Measurements from ENCODE around the gene ZPR1.
"Not testable (repeated sequence)": the region's sequence is repeated elsewhere in the genome, so short reads cannot be mapped to it uniquely, and the experiment has no call there.

ZPR1 gene, protein sequence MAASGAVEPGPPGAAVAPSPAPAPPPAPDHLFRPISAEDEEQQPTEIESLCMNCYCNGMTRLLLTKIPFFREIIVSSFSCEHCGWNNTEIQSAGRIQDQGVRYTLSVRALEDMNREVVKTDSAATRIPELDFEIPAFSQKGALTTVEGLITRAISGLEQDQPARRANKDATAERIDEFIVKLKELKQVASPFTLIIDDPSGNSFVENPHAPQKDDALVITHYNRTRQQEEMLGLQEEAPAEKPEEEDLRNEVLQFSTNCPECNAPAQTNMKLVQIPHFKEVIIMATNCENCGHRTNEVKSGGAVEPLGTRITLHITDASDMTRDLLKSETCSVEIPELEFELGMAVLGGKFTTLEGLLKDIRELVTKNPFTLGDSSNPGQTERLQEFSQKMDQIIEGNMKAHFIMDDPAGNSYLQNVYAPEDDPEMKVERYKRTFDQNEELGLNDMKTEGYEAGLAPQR

DNA sequence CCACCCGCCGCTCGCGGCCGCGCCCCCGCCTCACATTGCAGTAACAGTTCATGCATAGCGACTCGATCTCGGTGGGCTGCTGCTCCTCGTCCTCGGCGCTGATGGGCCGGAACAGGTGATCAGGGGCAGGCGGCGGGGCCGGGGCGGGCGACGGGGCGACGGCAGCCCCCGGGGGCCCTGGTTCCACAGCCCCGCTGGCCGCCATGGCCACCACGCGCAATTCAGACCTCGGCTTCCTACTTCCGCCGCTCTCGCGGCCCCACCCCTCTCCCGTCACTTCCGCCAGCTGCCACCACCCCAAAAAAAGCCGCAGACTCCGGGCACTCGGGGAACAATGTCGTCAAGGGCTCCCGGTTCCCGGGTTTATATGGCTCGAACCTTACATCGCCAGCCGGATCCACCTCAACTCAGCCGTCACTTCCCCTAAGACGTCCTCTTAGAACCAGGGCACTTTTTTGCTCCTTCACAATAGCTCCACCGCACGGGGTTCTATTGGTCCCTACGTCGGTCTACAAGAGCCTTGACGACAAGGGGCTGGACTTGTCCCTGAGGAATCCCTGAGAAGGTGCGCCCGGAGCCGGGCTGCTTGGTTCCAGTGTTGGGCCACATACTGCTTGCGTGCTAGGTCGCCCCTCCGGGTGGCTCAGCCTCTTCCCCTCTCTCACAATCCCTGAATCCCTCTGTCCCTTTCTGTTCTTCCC, at the start of gene ZPR1:
ZPR1 (minus strand) TSS at position 238 of the 701 bp plus-strand sequence; CDS start at position 205, 33 bp downstream.
- DNase-seq, result peak; percentile 95

DNA sequence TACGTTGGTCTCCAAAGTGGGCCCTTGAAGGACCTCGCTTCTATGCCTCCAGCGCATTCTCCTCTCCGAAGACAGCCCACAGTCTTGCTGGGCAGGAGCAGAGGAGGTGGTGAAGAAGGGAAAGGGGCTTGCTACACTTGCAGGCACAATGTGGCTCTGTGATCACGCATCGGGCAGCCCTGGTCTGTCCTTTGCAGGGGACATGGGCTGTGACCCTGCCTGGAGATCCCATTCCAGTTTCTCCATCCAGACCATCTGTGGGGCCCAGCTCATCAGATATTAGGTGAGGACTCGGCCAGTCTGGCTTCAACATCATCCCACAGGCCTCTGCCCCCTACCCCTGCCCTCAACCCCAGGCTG, 48.8 kb upstream of the ZPR1 start:
- no peak for DNase-seq

DNA sequence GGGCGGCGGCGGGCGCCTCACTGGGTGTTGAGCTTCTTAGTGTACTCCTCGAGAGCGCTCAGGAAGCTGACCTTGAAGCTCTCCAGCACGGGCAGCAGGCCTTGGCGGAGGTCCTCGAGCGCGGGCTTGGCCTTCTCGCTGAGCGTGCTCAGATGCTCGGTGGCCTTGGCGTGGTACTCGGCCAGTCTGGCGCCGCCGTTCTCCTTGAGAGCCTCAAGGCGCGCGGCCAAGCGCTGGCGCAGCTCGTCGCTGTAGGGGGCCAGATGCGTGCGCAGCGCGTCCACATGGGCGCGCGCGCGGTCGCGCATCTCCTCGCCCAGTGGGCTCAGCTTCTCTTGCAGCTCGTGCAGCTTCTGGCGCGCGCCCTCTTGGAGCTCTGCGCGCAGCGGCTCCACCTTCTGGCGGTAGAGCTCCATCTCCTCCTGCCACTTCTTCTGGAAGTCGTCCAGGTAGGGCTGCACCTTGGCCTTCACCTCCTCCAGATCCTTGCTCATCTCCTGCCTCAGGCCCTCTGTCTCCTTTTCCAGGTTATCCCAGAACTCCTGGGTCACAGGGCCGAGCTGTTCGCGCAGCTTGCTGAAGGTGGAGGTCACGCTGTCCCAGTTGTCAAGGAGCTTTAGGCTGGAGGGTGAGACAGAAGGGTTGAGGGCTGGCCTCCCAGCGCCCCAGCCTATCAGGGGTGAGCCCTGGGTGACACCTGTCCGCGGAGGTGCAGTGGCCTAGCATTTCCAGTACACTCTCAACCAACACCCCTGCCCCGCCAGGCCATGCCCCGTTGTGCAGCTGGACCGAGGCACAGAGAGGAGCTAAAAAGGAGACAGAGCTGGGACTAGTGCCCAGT, 48.2 kb upstream of the ZPR1 start:
- peak; percentile 96 for DNase-seq

DNA sequence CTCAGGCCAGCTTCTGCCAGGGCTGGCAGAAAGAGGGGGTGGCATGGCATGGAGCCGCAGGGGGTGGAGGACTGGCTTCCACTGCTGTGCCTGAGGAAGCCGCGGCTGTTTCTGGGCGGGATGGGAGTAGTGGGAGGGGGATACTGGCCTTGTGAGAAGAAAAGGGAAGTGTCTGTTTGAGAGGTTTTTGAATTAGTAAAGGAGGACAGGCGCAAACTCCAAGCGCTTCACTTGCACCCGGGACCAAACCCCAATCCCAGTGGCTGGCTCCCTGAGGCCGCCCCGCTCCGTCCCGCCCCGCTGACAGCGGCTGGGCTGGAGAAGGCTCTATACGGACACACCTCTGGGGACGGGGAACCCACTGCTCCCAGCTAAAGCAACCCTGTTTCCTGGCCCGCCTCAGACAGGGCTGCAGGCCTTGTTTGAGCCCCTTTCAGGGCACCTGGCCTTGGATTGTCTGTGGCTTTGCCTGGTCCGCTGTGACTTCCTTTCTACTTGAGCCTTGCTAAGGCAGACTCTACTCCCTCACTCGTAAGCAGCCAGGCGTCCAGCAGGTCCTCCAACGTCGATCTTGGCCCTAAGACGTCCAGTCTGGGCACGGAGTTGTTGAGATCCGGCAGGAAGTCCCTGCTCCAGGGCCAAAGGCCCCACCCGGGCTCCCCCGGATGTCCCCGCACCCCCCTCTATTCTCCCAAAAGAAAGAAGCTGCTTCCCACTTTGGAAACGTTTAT, 47.4 kb upstream of the ZPR1 start:
- DNase-seq, result peak; percentile 35

DNA sequence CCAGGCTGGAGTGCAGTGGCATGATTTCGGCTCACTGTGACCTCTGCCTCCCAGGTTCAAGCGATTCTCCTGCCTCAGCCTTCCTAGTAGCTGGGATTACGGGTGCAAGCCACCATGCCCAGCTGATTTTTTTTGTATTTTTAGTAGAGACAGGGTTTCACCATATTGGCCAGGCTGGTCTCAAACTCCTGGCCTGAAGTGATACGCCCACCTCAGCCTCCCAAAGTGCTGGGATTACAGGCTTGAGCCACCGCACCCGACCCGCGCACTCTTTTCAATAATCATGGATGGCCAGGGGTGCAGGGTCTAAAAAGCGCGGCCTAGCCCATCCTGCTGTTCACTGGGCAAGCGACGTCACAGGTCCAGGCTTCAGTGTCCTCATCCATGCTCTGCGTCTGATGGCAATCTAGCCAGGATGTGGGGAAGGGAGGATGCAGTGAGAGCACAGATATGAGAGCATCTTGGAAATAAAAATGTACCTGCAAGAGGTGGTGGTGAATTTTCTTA, 46.8 kb upstream of the ZPR1 start:
- not testable (repeated sequence) for DNase-seq

DNA sequence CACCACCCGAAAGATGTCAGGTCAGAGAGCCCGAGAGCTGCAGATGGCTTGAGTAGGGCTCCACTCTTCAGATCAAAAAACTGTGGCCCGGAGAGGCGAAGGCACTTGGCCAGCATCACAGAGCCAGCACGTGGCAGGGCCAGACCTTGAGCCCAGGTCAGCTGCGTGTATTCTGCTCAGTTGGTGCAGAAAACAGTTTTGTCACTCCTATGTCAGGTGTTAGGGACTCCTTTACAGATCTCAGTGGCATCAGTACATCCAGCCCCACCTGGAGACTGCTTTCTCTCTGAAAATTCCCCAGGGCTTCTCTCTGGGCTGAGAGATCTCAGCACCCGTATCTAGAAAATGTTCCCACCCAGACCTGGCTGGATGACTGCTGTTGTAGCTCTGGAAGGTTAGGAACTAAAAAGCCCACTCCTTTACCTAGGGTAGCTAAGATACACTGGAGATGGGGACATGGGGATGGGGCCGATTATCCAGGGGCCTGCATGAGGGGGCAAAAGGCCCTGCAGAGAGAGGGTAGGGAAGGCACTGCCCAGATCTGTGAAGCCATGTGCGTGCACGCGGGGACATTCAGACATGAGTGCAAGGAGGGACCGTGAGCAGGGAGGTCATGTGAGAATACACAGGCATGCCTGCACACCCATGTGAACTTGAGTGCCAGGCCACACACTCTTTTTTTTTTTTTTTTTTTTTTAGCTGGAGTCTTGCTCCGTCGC, 46.2 kb upstream of the ZPR1 start:
- DNase-seq, result no peak

DNA sequence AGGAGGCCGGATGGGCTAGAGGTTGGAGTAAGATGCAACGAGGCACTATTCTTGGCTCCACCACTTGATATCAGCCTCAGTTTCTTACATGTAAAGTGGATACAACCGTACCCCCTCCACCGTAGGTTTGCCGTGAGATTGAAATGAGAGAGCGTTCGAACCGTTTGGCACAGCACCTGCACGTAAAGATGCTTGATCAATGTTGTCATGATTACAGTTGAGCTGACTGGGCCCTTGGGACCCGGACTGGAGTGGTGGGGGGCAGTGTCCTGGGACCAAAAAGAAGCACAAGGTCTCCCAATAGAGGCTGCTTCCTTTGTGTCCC, 45.6 kb upstream of the ZPR1 start:
- DNase-seq, result no peak

DNA sequence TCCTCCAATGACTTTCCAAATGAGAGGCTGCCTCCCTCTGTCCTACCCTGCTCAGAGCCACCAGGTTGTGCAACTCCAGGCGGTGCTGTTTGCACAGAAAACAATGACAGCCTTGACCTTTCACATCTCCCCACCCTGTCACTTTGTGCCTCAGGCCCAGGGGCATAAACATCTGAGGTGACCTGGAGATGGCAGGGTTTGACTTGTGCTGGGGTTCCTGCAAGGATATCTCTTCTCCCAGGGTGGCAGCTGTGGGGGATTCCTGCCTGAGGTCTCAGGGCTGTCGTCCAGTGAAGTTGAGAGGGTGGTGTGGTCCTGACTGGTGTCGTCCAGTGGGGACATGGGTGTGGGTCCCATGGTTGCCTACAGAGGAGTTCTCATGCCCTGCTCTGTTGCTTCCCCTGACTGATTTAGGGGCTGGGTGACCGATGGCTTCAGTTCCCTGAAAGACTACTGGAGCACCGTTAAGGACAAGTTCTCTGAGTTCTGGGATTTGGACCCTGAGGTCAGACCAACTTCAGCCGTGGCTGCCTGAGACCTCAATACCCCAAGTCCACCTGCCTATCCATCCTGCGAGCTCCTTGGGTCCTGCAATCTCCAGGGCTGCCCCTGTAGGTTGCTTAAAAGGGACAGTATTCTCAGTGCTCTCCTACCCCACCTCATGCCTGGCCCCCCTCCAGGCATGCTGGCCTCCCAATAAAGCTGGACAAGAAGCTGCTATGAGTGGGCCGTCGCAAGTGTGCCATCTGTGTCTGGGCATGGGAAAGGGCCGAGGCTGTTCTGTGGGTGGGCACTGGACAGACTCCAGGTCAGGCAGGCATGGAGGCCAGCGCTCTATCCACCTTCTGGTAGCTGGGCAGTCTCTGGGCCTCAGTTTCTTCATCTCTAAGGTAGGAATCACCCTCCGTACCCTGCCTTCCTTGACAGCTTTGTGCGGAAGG, 44.8 kb upstream of the ZPR1 start:
- no peak for DNase-seq

DNA sequence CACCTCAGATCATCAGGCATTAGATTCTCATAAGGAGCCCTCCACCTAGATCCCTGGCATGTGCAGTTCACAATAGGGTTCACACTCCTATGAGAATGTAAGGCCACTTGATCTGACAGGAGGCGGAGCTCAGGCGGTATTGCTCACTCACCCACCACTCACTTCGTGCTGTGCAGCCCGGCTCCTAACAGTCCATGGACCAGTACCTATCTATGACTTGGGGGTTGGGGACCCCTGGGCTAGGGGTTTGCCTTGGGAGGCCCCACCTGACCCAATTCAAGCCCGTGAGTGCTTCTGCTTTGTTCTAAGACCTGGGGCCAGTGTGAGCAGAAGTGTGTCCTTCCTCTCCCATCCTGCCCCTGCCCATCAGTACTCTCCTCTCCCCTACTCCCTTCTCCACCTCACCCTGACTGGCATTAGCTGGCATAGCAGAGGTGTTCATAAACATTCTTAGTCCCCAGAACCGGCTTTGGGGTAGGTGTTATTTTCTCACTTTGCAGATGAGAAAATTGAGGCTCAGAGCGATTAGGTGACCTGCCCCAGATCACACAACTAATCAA, 44.0 kb upstream of the ZPR1 start:
- no peak for DNase-seq

DNA sequence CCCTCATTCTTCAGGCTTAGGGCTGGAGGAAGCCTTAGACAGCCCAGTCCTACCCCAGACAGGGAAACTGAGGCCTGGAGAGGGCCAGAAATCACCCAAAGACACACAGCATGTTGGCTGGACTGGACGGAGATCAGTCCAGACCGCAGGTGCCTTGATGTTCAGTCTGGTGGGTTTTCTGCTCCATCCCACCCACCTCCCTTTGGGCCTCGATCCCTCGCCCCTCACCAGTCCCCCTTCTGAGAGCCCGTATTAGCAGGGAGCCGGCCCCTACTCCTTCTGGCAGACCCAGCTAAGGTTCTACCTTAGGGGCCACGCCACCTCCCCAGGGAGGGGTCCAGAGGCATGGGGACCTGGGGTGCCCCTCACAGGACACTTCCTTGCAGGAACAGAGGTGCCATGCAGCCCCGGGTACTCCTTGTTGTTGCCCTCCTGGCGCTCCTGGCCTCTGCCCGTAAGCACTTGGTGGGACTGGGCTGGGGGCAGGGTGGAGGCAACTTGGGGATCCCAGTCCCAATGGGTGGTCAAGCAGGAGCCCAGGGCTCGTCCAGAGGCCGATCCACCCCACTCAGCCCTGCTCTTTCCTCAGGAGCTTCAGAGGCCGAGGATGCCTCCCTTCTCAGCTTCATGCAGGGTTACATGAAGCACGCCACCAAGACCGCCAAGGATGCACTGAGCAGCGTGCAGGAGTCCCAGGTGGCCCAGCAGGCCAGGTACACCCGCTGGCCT, 42.5 kb upstream of the ZPR1 start:
- DNase-seq, result no peak

DNA sequence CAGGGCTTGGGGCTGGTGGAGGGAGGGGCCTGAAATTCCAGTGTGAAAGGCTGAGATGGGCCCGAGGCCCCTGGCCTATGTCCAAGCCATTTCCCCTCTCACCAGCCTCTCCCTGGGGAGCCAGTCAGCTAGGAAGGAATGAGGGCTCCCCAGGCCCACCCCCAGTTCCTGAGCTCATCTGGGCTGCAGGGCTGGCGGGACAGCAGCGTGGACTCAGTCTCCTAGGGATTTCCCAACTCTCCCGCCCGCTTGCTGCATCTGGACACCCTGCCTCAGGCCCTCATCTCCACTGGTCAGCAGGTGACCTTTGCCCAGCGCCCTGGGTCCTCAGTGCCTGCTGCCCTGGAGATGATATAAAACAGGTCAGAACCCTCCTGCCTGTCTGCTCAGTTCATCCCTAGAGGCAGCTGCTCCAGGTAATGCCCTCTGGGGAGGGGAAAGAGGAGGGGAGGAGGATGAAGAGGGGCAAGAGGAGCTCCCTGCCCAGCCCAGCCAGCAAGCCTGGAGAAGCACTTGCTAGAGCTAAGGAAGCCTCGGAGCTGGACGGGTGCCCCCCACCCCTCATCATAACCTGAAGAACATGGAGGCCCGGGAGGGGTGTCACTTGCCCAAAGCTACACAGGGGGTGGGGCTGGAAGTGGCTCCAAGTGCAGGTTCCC, 41.8 kb upstream of the ZPR1 start, which contains the start of gene APOC3:
APOC3 (plus strand) TSS at position 383 of the 659 bp plus-strand sequence. CDS start 676 bp downstream, outside the sequence.
- DNase-seq, result no peak

DNA sequence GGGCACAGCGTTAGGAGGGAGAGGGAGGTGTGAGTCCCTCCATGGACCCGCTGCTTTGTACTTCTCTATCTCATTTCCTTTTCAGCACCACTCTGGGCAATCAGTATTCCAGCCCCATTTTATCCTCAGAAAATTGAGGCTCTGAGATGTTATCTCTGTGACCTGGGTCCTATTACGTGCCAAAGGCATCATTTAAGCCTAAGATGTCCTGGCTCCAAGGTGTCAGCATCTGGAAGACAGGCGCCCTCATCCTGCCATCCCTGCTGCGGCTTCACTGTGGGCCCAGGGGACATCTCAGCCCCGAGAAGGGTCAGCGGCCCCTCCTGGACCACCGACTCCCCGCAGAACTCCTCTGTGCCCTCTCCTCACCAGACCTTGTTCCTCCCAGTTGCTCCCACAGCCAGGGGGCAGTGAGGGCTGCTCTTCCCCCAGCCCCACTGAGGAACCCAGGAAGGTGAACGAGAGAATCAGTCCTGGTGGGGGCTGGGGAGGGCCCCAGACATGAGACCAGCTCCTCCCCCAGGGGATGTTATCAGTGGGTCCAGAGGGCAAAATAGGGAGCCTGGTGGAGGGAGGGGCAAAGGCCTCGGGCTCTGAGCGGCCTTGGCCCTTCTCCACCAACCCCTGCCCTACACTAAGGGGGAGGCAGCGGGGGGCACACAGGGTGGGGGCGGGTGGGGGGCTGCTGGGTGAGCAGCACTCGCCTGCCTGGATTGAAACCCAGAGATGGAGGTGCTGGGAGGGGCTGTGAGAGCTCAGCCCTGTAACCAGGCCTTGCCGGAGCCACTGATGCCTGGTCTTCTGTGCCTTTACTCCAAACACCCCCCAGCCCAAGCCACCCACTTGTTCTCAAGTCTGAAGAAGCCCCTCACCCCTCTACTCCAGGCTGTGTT, 41.1 kb upstream of the ZPR1 start:
- no peak for DNase-seq

DNA sequence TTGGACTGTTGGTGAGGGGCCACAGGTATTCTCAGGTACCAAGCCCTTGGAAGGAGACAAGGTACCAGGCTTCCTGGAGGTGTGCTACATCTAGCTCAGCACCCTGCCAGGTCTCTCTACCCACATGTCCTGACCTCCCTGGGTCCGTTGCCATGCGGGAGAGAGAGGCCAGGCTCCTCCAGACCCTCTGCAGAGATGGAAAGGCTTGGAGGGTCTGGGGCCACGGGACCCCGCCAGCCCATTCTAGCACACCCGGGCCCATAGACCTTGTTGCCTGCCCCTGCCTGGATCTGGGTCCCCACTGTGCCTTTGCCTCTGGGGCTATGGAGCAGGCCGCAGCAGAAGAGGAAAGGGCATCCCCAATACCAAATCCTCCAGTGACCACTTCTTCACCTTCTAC, 39.6 kb upstream of the ZPR1 start:
- no peak for DNase-seq

DNA sequence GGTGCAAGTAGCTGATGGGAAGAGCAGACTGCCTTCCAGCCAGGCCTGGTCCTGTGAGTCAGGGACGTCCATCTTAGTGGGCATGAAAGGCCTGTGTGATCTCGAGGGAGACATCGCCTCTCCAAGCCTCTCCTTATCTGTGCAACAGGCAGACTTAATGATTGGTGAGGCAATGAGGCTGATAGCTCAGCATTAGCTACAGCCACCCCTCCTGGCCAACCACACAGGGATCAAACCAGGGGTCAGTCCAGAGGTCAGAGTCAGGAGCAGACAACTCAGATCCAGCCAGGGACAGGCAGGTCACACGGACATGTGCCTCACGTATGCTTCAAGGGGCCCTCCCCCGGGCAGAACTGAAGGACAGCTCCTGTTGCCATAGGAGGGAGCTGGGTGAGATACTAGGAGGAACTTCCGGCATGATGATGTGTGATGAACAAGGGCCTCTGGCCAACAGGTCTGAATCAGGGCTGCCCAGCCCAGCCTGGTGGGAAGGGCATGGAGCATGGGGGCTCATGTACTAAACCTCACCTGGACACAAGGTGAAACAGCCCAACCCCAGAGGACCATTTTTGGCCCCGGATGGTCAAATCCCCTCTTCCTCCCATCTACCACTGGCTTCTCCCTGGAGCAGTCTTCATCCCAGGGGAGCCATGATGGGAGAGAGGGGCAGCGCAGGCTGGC, 39.1 kb upstream of the ZPR1 start:
- no peak for DNase-seq

DNA sequence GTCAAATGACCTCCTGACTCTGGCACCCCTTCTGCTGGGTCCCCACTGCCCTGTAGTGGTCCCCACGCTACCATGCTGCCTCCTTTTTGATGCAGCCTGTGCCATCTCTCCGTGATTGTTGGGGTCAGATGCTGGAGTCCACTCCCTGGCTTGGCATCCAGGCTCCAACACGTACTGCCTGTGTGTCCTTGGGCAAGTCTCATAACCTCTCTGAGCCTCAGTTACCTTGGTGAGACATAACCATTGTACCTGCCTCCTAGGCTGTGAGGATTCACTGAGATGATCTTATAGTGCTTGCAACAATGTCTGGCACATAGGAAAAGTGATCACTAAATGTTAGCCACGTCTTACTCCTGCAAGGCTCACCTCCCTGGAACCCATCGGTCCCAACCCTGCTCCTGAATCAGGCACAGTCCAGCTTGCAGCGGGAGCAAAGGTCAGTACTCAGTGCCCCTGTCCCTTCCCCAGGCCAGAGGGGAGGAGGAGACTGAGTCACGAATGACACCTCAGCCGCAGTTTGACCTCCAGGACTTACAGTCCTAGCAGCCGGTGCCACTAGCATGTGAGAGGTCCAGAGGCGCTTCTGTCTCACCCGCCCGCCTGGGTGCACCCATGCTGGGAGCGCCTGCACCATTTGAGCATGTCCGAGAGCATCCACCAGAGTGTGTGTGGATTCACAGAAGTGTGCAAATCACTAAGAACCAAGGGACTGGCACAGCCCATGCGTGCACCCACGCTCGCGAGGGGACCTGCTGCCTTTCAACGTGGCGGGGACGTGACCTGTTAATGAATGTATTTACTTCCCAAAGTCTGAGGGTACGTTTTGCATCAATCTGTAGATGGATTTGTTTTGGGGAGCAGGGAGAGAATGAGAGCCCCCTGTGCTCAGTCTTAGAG, 38.3 kb upstream of the ZPR1 start:
- no peak for DNase-seq

DNA sequence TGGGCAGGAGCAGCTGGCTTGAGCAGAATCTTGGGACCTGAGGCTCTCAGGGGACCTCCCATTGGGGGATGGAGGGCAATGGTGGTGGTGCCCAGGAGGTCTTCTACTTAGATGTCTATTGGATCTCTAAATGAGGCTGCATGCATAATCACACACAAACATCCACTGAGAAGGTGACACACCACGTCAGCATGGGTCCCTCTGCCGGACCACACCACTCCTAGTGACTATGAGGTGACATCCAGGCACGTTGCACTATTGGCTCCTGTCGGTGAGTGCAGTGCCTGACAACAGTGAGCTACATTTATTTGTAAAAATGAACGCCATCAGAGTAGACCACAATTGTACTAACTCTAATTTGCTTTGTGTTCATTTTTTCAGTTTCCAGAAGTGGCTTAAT, 37.6 kb upstream of the ZPR1 start:
- no peak for DNase-seq

Data from DMS79 (cell line).